IMR-90 (cell line): ENCODE results near the gene RBM45. TPM values are rescaled to one million over a fixed set of nuclear protein-coding genes. Genes with fewer than 3 reads are reported as not detected.

Source experiments
- ATAC-seq: fragments of 200-7000 bp; cut with Tn5 transposase; 2 replicates; pipeline ENCODE4 v1.9.1; 2020; ENCODE audit warnings: low read depth, mild to moderate bottlenecking, moderate library complexity
- BruUV-seq: library from RNA; stranded (reverse); fragments of 400-500 nt; replicated peaks from 2 replicates; lab custom pipeline; 2021; lab: Mats Ljungman, UMichigan
- CTCF ChIA-PET: fragments of 300-600 bp; formaldehyde crosslinking; extraction: SDS; loops from one replicate; lab custom pipeline; 2021; ENCODE audit warnings: antibody characterized with exemption; lab: Yijun Ruan, JAX
- POLR2A ChIA-PET: fragments of 300-600 bp; sonication (Branson Sonifier 250); formaldehyde crosslinking; loops from one replicate; lab custom pipeline; 2022; ENCODE audit warnings: antibody characterized with exemption; ENCODE audit not compliant: unreplicated experiment; lab: Charles Lee
- DNase-seq: peaks from one replicate; pipeline ENCODE4 v3.0.0; 2013
- H2AFZ ChIP-seq: replicated peaks from 2 replicates; pipeline ENCODE3; 2013; ENCODE audit warnings: low read length, mild to moderate bottlenecking; ENCODE audit not compliant: poor library complexity
- H2AK5ac ChIP-seq: 2 replicates; pipeline ENCODE4 v1.6.1; 2013; ENCODE audit warnings: low read depth, low read length, inconsistent platforms
- H2AK9ac ChIP-seq: replicated peaks from 2 replicates; pipeline ENCODE3; 2013; ENCODE audit warnings: mild to moderate bottlenecking, low read depth, low read length, moderate library complexity; ENCODE audit not compliant: poor library complexity
- H2BK120ac ChIP-seq: 2 replicates; pipeline ENCODE4 v1.6.1; 2013; ENCODE audit warnings: low read depth, low read length, inconsistent platforms
- H2BK15ac ChIP-seq: 3 replicates; pipeline ENCODE4 v1.6.1; 2013; ENCODE audit warnings: low read depth, low read length, inconsistent platforms
- H2BK20ac ChIP-seq: 2 replicates; pipeline ENCODE4 v1.6.1; 2013; ENCODE audit warnings: low read depth, mild to moderate bottlenecking, inconsistent platforms, low read length, moderate library complexity
- H2BK5ac ChIP-seq: 2 replicates; pipeline ENCODE4 v1.6.1; 2013; ENCODE audit warnings: mild to moderate bottlenecking, low read depth, low read length, inconsistent platforms; ENCODE audit not compliant: poor library complexity, severe bottlenecking
- H3K14ac ChIP-seq: replicated peaks from 2 replicates; pipeline ENCODE4 v1.6.1; 2013; ENCODE audit warnings: low read depth, low read length, inconsistent platforms
- H3K18ac ChIP-seq: 2 replicates; pipeline ENCODE4 v1.6.1; 2013; ENCODE audit warnings: low read depth, low read length, control low read depth
- H3K23ac ChIP-seq: 2 replicates; pipeline ENCODE4 v1.6.1; 2013; ENCODE audit warnings: low read depth, low read length, inconsistent platforms
- H3K27ac ChIP-seq: 2 replicates; pipeline ENCODE4 v1.5.1; 2013; ENCODE audit warnings: mild to moderate bottlenecking, control low read depth, low read length; ENCODE audit not compliant: insufficient read depth
- H3K27me3 ChIP-seq: 2 replicates; pipeline ENCODE4 v1.6.1; 2013; ENCODE audit warnings: low read length; ENCODE audit not compliant: control insufficient read depth, insufficient read depth
- H3K36me3 ChIP-seq: 2 replicates; pipeline ENCODE4 v1.6.1; 2013; ENCODE audit warnings: low read length, mixed read lengths; ENCODE audit not compliant: control insufficient read depth, insufficient read depth
- H3K4ac ChIP-seq: 2 replicates; pipeline ENCODE4 v1.6.1; 2013; ENCODE audit warnings: low read depth, low read length, inconsistent platforms
- H3K4me1 ChIP-seq: 2 replicates; pipeline ENCODE4 v1.6.1; 2013; ENCODE audit warnings: low read length, mixed read lengths; ENCODE audit not compliant: control insufficient read depth, insufficient read depth
- H3K4me2 ChIP-seq: 2 replicates; pipeline ENCODE4 v1.6.1; 2013; ENCODE audit warnings: low read depth, mild to moderate bottlenecking, control low read depth, low read length, moderate library complexity
- H3K4me3 ChIP-seq: 2 replicates; pipeline ENCODE4 v1.5.1; 2013; ENCODE audit warnings: low read depth, mild to moderate bottlenecking, control low read depth, low read length, moderate library complexity; ENCODE audit not compliant: insufficient read depth
- H3K56ac ChIP-seq: 2 replicates; pipeline ENCODE4 v1.6.1; 2013; ENCODE audit warnings: low read length, inconsistent platforms; ENCODE audit not compliant: insufficient read depth; ENCODE audit errors: extremely low read depth
- H3K79me1 ChIP-seq, 2 experiments: 2 replicates each; pipeline ENCODE4 v1.6.1; 2013; ENCODE audit warnings: low read length in 2 of 2, inconsistent platforms in 1 of 2, low read depth in 1 of 2
- H3K9ac ChIP-seq: 2 replicates; pipeline ENCODE4 v1.6.1; 2013; ENCODE audit warnings: low read depth, low read length, control low read depth
- H3K9me1 ChIP-seq: 2 replicates; pipeline ENCODE4 v1.6.1; 2013; ENCODE audit warnings: low read length, inconsistent platforms; ENCODE audit not compliant: insufficient read depth
- H3K9me3 ChIP-seq: 2 replicates; pipeline ENCODE4 v1.6.1; 2013; ENCODE audit warnings: low read length; ENCODE audit not compliant: control insufficient read depth, insufficient read depth
- H4K20me1 ChIP-seq: 2 replicates; pipeline ENCODE4 v1.6.1; 2013; ENCODE audit warnings: low read length, inconsistent platforms; ENCODE audit not compliant: insufficient read depth
- H4K5ac ChIP-seq: 2 replicates; pipeline ENCODE4 v1.6.1; 2013; ENCODE audit warnings: mild to moderate bottlenecking, low read depth, low read length, control low read depth
- H4K8ac ChIP-seq, 2 experiments: 2 replicates each; pipeline ENCODE4 v1.6.1; 2013; ENCODE audit warnings: low read depth in 2 of 2, low read length in 2 of 2, control low read depth in 1 of 2, inconsistent platforms in 1 of 2
- H4K91ac ChIP-seq: 2 replicates; pipeline ENCODE4 v1.6.1; 2013; ENCODE audit warnings: low read depth, low read length, inconsistent platforms; ENCODE audit not compliant: insufficient read depth
- CEBPB ChIP-seq: IDR thresholded peaks from 2 replicates; pipeline ENCODE4 v1.6.1; 2012; ENCODE audit warnings: low read depth, low read length, improper control_type of control experiment
- NFE2L2 ChIP-seq: fragments of 150-350 bp; IDR thresholded peaks from 2 replicates; pipeline ENCODE4 v1.6.1; 2016; ENCODE audit warnings: low read depth, mild to moderate bottlenecking, low read length
- SMC3 ChIP-seq: fragments of 150-350 bp; IDR thresholded peaks from 2 replicates; pipeline ENCODE4 v1.6.1; 2016; ENCODE audit warnings: low read depth, mild to moderate bottlenecking, antibody characterized with exemption, low read length, moderate library complexity
- WGBS, 2 experiments: methylation state at CpG; one replicate each; pipeline versions ENCODE4 v1.1.5 to v1.1.7; 2013; ENCODE audit warnings: missing lambda C conversion rate in 2 of 2; ENCODE audit not compliant: insufficient read length in 1 of 2; ENCODE audit errors: extremely low coverage in 2 of 2; 5-methylcytosine and 5-hydroxymethylcytosine counted together
- dilution Hi-C: fragments of 300-500 bp; cut with HindIII; formaldehyde crosslinking; loops from one replicate; pipeline ENCODE4 v1.14.3; 2018; ENCODE audit warnings: low sequenced_read_pairs; ENCODE audit not compliant: unreplicated experiment
- in situ Hi-C: fragments of 300-500 bp; cut with MboI; formaldehyde crosslinking; loops from 3 replicates; pipeline ENCODE4 v1.14.3; 2019; ENCODE audit warnings: low sequenced_read_pairs, inconsistent platforms, mixed read lengths
- intact Hi-C: fragments of 100-400 bp; cut with micrococcal nuclease; formaldehyde crosslinking; loops from 2 replicates; pipeline ENCODE4 v1.10.0; 2022
- polyA plus RNA-seq, 3 experiments: library from polyadenylated mRNA; depleted of rRNA; stranded (reverse); fragments of >200 nt; gene quantifications; 2 replicates each; pipeline ENCODE4 v1.2.3, GENCODE V29; 2012; ENCODE audit warnings: low replicate concordance in 1 of 3
- total RNA-seq: library from RNA; depleted of rRNA; stranded (reverse); fragments of >200 nt; gene quantifications from 2 replicates; pipeline ENCODE4 v1.2.3, GENCODE V29; 2012

Gene RBM45
- total and polyA plus RNA-seq, 2 of the 4 experiments (the other 2 are of a cell fraction) = 10.3 to 17.9 TPM

DNA sequence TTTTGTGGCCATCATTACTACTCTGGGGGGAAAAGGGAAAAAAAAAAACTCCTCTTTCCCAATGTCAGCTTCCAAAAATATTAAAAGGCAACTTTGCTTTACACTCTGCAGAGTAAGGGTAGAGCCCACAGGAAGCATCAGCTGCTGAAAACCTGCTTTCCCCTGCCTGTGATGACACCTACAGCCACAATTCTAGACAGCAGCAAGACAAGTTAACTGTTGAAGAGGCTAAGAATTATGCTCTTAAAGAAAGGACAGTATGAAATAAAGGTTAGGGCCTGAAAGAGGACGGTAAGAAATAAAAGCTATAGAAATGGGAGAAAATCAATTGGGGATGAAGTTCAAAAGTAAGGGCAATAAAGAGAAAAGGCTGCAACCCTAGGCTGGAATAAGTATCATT, 42.7 kb upstream of the RBM45 start:
- intact Hi-C loops (no loop called here), in situ Hi-C loops (no loop called here), dilution Hi-C loops (no loop called here)
- no peak for ATAC-seq
- no peaks in the 10 kb centered on the region for H3K9me1 ChIP-seq
- no peak overlapping the region for H2AFZ ChIP-seq
- no peak overlapping the region for H2BK120ac ChIP-seq
- CTCF ChIA-PET = interaction anchor here (1.0 kb wide), 1 partner anchor 86 kb away, joined by 3 read pairs; no protein-coding TSS in a partner anchor
- no peak overlapping the region for H2BK15ac ChIP-seq
- H4K91ac ChIP-seq = no peak overlapping the region
- H3K4me1 ChIP-seq = no peaks in the 10 kb centered on the region; the same call in 1 of the 2 replicates
- H3K27ac ChIP-seq = no peak overlapping the region
- H3K79me1 ChIP-seq = no peaks in the 10 kb centered on the region
- H4K20me1 ChIP-seq = no peaks in the 10 kb centered on the region
- H3K56ac ChIP-seq = no peak overlapping the region
- H3K18ac ChIP-seq = no peak overlapping the region
- H2BK5ac ChIP-seq = no peak overlapping the region
- H3K23ac ChIP-seq = no peak overlapping the region
- H2AK9ac ChIP-seq = no peak overlapping the region
- H2BK20ac ChIP-seq = no peak overlapping the region
- no peaks in the 10 kb centered on the region for H3K9me3 ChIP-seq
- TF ChIP-seq SMC3 (no peak), CEBPB (no peak), NFE2L2 (no peak)
- DNase-seq = no peak
- H3K4ac ChIP-seq = no peak overlapping the region
- 33% methylated on average over 1 of the region's 1 CpG; no CpG with 5 or more reads in 1 of the 2 experiments for WGBS, 2 experiments
- no TSS peak for BruUV-seq
- no peaks in the 10 kb centered on the region for H3K36me3 ChIP-seq
- POLR2A ChIA-PET = no interaction called here
- H4K5ac ChIP-seq = no peak overlapping the region
- peaks cover 4% of the 10 kb centered on the region; the same call in 1 of the 2 replicates for H3K27me3 ChIP-seq
- no peak overlapping the region for H3K4me3 ChIP-seq
- H2AK5ac ChIP-seq = no peak overlapping the region
- no peak overlapping the region for H3K14ac ChIP-seq
- H3K4me2 ChIP-seq = no peak overlapping the region
- no peak overlapping the region for H4K8ac ChIP-seq
- H3K9ac ChIP-seq = no peak overlapping the region
